NCI-H510A (cell line): ENCODE results near the gene SPTBN2.
"Not testable (repeated sequence)": the region's sequence is repeated elsewhere in the genome, so short reads cannot be mapped to it uniquely, and the experiment has no call there.

Experiments
- DNase-seq: peaks from one replicate; lab custom pipeline; 2025; lab: John Stamatoyannopoulos, UW

Gene SPTBN2

DNA sequence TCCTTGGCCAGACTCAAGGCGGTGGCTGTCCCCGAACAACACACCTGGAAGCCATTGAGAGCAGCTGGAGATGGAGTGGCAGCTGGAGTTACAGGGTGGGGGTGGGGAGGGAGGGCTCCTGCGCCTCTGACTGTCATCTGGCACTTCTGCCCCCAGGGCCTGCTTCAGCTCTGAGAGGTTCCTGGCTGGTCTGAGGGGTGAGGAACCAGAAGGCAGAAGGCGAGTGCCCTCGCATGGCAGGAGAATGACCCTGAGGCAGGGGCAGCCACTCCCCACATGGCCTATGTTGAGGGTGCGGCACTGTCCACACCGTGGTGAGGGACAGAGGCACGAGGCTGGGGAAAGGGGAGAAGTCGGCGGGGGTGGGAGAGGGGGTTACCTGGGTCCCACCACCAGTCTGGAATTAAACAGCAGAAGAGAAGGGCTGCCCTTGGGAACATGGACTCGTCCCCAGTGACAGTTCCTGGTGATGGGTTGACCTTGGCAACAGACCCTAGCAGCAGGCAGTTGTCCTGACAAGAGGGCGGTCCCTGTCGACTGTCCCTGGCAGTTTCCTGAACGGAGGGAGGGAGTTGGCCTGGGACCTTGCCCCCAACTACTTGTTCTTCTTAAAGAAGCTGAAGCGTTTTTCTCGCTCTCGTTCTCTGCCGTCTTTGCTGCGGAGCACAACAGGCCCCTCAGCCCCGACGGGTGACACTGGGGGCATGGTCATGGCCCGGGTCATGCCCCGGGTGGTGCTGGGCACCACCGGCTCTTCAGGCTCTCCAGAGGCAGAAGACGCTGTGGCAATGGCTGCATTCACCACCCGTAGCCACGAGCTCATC is 43.5 kb downstream of the SPTBN2 start:
- peak; percentile 49 for DNase-seq

DNA sequence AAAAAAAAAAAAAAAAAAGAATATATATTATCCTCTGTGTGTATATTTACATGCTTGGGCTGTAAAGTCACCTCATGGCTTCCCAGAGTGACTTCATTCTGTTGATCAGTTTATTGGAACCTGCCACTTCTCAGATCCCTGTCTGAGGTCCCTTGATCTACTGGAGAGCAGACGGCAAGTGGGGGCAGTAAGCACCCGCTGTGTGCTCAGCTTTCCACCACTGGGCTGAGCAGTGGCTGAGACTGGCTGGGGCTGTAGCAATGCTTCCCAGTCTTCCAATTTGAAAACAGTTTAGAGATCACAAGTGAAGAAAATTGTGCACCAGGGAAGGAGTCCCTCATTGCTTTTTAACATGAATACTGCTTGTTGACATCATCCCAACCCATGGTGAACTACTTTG is 44.4 kb downstream of the SPTBN2 start:
- DNase-seq: no peak

DNA sequence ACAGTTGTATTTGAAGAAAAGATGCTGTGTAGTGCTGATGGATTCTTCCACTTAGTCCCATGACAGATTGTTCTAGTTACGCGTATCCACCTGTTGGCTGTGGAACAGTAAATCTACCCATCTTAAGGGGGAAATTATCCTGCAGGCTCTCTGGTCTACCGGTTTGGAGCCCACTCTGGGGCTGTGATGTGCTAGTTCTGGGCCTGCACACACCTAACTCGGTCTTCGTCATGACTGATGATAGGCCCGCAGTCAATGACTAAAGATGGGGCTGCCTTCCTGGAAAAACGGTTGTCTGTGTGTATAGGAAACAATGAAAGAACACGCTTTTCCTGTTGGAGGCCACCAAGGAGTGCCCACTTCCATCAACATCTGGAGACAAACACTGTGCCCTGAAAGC is 45.1 kb downstream of the SPTBN2 start:
- DNase-seq: no peak

DNA sequence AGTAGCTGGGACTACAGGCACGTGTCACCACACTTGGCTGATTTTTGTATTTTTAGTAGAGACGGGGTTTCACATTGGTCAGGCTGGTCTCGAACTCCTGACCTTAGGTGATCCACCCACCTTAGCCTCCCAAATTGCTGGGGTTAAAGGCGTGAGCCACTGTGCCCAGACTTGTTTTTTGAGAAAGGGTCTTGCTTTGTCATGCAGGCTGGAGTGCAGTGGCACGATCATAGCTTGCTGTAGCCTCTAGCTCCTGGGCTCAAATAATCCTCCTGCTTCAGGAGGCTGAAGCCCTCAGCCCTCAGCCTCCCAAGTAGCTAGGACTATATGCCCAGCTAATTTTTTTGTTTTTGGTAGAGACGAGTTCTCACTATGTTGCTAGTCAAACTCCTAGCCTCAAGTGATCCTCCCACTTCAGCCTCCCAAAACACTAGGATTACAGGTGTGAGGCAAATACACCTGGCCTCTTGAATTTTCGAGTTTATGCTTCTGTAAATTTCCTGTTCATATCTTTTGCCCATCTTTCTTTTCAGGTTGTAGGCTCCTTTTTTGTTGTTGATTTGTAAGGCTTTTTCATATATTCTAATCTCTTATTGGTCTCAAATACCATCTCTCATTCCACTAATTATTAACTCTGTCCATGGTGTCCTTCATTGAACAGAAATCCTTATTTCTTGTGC is 47.9 kb downstream of the SPTBN2 start:
- DNase-seq: no peak

DNA sequence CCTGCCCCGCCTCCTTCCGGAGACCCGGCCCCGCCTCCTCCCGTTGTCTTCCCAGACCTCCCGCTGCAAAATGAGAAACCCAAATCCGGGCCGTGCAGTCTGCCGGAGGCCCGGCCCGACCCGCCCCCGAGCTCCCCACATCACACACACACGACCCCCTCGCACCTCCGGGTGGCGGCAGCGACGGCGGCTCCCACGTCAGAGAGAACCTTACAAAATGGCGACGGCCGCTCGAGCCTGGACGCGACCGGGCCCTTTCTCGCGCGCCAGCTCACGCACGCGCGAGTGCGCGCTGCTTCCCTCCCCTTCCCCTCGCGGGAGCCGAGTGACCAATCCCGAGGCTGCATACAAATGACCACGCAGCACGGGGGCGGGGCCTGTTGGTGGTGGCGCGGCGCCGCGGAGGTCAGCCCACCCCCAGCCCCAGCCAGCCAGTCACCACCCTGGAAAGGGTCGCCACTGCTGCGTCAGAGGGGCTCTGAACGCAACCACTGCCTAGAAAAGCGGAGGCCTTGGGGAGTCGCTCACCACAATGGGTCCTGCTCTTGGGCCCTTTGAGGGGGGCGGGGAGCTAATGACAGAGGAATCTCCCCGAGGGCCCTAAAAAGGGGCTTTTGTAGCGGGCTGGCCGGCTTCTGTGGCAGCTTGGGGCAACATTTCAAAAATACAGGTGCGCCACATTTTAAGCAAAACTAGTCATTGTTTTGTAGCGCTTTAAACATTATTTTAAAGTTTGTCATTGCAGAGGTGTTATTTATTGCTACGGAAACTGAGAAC is 51.2 kb downstream of the SPTBN2 start, which contains the start of gene RBM4B:
TSS of gene RBM4B (minus strand) at position 289 of the 777 bp plus-strand sequence. CDS start 808 bp downstream, outside the sequence.
- peak; percentile 95 for DNase-seq

DNA sequence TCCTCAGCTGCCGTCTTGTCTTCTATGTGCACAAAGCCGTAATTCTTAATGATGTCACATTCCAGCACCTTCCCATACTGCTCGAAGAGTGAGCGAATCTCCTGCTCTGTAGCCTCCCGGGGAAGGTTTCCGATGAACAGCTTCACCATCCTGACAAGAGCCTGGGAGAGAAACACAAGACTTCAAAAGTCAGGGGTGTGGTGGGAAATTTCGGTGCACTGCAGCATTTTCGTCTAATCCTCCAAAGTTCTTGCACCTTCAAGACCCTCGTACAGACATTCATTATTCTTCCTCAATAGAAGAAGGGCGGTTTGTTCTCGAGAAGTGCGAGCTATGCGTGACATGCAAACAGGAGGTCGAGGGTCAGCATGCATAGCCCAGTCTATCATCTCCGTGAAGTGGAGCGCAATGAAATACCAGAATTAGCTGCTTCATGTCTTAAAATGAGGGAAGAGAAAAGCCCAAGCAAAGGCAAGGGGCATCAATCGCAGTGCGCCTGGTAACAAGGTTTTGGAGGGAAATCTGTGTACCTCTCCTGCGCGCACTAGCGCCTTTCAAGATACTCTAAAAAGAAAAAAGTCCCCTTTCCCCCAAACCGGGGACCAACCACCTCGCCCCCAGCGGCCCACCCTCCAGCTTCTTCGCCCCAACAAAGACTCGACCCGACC is 52.0 kb downstream of the SPTBN2 start:
- no peak for DNase-seq

DNA sequence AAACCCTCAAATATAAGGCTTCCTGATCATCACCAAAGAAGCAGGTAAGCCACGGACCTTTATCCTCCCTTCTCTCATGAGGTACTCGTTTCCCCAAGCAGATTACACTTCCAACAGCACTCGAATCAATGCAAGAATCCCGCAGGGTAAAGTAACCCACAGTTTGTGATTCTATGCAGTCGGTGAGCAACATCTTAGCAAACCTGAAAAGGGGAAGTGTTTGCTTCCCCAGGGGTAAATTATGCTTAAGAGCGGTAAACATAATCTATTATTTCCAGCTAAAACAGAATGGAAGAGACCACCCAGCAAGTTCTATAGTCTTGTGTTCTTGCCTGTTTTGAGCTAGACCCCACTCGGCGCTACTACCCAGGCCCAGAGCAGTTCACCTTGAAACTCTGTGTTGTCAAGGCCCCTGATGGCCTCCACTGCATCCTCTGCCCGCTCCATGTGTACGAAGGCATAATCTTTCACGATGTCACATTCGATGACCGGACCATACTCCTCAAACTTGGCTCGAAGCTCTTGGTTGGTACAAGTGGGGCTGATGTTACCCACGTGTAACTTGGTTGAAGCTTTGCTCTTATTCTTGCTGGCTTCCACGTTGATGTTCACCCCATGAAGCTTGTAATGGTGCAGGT is 52.6 kb downstream of the SPTBN2 start:
- no peak for DNase-seq

DNA sequence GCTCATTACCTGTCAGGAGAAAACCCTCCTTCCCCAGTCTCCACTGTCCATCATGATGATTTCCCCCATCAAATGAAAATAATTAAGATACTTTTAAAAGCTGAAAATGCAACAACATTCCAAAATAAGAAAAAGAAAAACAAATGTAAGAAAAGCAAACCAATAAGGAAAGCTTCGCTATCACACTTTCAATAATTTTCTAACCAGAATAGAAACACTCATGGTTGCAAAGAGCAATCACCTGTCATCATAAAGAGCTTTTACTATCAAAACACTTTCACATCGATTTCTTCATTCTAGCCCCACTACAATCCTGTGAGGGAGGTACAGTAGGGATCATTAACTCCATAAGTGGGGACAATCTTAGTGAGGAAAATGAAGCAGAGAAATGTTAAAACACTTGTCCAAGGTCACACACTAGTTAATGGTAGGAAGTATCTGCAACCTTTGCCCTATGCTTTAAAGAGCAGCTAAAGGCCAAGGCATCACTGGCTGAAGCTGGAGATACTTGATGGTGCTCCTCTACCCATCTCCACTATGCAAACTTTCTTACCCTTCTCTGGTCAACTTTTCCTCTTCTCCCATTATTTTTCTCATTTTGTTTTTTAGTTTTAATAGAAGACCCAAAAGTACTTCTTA is 53.9 kb downstream of the SPTBN2 start:
- no peak for DNase-seq

DNA sequence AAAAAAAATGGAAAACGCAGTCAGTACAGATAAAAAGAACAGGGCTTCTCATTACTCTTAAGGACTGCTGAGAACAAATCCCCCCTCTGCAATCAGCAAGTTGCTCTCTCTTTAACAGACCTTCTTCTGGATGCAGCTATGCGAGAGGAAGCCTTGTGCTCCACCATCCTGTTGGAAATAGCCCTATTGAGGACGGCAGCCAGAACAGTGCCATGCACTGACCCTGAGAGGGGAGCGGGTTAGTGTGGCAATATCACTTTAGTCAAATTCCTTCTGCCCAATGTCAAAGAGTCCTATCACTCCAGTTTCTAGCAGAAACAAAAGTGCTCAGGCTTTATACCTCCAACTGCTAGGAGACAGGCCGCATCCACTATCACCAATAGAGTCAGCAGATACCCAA is 58.2 kb downstream of the SPTBN2 start:
- DNase-seq: no peak

DNA sequence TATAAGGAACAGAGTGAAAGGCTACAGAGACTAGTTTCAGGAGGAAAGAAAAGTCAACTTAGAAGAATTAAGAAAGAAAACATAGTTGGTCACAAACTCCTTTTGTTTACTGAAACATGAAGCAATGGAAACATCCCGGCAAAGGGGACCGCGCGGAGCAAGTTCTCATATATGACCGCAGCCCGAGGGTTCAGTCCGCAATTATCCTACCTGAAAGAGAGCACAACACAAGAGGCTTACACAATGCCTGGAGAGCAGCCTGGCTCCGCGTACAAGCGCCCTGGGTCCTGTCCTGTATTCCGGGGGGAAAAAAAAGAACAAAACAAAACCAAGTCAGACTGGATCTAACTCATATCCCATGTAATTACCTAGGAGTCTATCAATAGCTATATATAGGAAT is 63.6 kb downstream of the SPTBN2 start:
- no peak for DNase-seq

DNA sequence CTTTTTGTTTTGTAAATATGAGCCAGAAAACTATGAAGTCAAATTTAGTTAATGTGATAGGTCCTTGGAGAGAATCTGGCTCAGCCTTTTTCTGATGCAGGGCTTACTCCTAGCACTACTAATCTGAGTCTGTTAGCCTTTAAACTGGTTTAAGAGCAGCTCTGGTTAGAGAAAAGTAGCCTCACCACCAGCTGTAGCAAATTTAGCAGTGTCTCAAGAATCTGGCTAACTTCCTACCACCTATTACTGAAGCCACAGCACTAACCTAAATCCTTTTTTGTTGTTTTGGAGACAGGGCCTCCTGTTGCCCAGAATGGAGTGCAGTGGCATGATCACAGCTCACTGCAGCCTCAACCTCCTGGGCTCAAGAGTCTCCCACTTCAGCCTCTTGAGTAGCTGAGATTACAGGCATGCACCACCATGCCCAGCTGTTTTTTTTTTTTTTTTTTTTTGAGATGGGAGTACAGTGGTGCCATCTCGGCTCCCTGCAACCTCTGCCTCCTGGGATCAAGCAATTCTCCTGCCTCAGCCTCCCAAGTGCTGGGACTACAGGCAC is 65.2 kb downstream of the SPTBN2 start:
- DNase-seq: no peak

DNA sequence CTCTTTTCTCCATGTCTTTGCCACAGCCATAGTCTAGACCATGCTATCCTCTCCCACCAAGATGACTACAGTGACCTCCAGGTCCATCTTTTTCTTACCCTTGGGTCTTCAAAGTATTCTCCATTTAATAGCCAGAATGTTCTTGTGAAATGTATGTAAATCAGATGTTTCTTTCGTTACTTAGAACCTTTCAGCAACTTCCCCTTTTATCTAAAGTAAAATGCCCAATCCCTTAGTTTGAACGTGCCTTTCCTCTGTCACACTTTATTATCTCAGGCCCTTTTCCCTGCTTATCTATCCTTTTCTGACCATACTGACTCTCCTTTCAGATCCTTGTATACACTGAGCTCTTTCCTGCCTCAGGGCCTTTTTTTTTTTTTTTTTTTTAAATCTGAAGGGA is 69.3 kb downstream of the SPTBN2 start:
- DNase-seq: no peak

DNA sequence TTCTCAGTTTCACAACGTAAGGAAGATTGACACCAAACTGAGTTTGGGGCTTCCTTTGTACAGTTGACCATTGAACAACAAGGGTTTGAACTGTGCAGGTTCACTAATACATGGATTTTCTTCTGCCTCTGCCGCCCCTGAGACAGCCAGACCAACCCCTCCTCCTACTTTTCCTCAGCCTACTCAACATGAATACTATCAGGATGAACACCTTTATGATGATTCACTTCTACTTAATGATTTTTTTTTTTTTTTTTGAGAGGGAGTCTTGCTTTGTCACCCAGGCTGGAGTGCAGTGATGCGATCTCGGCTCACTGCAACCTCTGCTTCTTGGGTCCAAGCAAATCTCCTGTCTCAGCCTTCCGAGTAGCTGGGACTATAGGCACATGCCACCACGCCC is 75.9 kb downstream of the SPTBN2 start:
- no peak for DNase-seq

DNA sequence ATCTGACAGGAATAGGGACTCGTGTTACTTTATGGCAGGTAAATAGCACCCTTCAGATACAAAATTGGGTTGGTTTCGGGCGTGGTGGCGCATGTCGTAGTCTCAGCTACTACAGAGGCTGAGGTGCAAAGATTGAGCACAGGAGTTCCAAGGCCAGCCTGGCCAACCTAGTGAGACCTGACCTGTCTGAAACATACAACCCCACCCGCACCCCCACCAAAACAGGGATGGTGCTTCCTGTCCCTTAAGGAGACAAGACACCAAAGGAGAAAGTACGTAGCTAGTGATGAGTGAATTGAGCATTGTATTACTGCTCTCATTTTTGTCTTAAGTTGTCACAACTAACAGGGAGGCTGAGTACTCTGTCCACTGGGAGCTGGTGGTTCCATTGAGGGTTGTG is 76.4 kb downstream of the SPTBN2 start:
- DNase-seq: no peak

DNA sequence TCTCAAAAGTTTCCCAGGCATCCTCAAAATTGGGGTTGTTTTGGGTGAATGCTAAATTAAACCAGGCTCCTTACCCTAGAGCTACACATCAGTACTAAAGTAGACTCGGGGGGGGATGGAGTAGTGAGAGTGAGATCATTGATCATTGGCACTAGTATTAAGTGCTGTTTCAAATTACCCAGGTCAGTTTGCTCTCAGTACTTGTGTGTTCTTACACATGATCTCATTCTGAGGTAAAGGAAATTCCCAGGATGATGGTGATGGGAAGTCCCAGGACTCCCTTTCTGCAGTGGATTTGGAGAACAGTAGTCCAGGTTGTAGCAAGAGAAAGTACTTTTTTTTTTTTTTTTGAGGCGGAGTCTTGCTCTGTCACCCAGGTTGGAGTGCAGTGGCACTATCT is 78.0 kb downstream of the SPTBN2 start:
- no peak for DNase-seq

DNA sequence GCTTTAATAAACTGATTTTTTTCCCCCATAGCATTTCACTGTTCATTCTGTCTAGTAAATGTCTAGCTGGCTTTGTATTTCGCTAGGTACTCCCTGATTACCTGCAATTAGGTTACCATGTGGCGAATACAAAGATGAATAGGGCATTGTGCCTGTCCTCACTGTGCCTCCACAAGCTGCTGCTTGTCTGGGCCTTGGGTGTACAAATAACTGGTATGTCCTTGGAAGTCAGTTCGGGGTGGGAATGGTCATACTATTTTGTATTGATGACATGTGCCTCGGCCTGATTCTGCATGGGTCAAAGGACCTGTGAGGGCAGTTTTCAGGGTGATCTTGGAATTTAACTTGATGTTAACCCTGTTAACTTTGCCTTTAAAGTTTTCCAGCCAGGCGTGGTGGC is 79.1 kb downstream of the SPTBN2 start:
- DNase-seq: no peak

DNA sequence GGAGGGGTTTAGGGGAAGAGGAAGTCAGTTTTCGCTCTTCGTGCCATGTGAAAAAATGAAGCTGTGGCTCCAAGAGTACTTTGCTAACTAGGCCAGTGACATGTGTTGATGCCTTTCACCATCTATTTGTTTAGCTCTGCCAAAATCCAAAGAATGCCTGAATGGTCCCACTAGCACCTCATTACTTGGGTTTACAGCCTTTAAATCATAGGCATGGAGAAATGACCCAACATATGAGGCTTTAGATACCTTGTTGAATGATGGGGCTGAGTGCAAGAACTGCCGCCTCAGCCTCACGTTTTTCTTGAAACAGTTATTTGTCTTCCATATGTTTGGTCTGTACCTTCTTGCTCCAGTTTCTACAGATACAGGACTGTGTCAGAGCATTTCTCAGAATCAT is 82.2 kb downstream of the SPTBN2 start:
- no peak for DNase-seq

DNA sequence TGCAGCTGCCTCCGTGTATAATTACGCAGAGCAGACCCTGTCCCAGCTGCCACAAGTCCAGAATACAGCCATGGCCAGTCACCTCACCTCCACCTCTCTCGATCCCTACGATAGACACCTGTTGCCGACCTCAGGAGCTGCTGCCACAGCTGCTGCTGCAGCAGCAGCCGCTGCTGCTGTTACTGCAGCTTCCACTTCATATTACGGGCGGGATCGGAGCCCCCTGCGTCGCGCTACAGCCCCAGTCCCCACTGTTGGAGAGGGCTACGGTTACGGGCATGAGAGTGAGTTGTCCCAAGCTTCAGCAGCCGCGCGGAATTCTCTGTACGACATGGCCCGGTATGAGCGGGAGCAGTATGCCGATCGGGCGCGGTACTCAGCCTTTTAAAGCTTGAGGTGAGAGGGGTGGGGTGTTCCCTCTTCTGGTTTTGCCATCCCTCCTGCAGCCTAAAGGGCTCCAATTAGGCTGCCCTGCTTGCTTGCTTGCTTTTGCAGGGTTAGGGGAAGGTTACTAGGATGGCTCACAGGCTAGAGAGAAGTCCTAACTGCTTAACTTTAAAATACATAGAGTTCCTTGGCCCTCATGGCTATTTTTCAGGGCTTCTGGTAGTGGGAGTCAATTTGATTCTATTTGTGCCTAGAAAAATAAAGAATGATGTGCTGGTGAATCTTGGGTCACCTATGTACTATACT is 85.1 kb downstream of the SPTBN2 start:
- DNase-seq: no peak

DNA sequence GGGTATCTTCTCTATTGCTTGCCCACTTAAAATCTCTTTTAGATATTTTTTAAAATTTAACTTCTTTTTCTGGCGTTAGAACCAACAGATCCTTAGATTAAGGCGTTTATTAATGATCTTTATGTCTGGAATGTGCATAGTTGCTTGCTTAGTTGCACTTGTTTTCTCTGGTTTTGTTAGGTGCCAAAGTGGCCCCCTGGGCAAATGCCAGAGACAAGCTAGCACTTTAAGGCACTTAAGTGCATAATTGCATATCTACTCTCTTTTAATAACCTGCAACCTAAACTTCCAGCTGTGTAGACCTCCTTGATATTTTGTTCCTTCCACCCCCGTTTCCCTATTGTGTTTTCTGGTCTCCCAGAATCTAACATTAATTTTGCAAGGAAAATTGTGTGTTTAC is 87.2 kb downstream of the SPTBN2 start:
- DNase-seq: no peak

DNA sequence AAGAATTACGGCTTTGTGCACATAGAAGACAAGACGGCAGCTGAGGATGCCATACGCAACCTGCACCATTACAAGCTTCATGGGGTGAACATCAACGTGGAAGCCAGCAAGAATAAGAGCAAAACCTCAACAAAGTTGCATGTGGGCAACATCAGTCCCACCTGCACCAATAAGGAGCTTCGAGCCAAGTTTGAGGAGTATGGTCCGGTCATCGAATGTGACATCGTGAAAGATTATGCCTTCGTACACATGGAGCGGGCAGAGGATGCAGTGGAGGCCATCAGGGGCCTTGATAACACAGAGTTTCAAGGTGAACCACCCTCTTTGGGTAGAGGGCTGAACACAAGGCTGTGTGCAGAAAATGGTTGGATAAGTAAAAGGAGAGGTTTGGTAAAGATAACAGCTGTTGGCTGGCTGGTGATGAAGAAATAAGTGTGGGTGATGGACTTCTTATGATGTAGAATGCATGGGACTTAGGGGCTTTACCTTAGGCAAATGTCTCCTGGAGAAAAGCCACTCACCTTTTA is 89.1 kb downstream of the SPTBN2 start:
- DNase-seq: not testable (repeated sequence)
